Adrenal gland (tissue), 5 donors: ENCODE measurements around the gene TICAM1.
"Not testable (repeated sequence)": the region's sequence is repeated elsewhere in the genome, so short reads cannot be mapped to it uniquely, and the experiment has no call there.

Experiments used
- CTCF ChIP-seq, 6 experiments: fragments of 450-650 bp in 4 of 6; fragments of 200-600 bp in 2 of 6; sonication (generic) in 1 of 6; IDR thresholded peaks; 1 replicate in 5 of 6; 2 replicates in 1 of 6; pipeline versions ENCODE4 v1.5.1 to v1.8.0; 2016 to 2021; ENCODE audit warnings: antibody characterized with exemption in 6 of 6, mild to moderate bottlenecking in 2 of 6, moderate library complexity in 1 of 6
- POLR2A ChIP-seq, 2 donors: fragments of 450-650 bp; IDR thresholded peaks; one replicate each; pipeline ENCODE4 v1.6.1; 2017; ENCODE audit warnings: antibody characterized with exemption in 2 of 2, mild to moderate bottlenecking in 2 of 2, moderate library complexity in 1 of 2
- donor health status: DM: no; HTN: no; CAD: no.

DNA sequence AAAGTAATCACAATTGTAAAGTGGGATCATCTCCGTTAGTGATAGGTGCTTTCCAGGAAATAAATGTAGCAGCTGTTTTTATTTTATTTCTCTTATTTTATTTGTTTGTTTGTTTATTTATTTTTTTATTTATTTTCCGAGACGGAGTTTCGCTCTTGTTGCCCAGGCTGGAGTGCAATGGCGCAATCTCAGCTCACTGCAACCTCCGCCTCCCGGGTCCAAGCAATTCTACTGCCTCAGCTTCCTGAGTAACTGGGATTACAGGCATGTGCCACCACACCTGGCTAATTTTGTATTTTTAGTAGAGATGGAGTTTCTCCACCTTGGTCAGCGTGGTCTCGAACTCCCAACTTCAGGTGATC lies 448 bp upstream of the TICAM1 start:
- TF ChIP-seq POLR2A, CTCF (IDR thresholded peaks at IDR 0.05): not testable (repeated sequence)
